Measurements from ENCODE around the gene TMC1. TPM values are rescaled to one million over a fixed set of nuclear protein-coding genes. Genes with fewer than 3 reads are reported as not detected.

The TMC1 gene
- total and polyA plus RNA-seq, 9 donors = 0.12 to 1.4 (median 0.48) TPM

- no peaks in the 10 kb centered on the region for H3K27me3 ChIP-seq
- H3K4me1 ChIP-seq (ENCODE audit: insufficient read depth) = peaks cover 2% of the 10 kb centered on the region
- no peak for DNase-seq
- intact Hi-C loops (cut with DNase I) = loop anchor here in 1 of 4 donors (5.0 kb wide), 1 partner anchor 1019 kb away; no protein-coding TSS in a partner anchor
- WGBS, 3 donors = 37 to 55% (median 46%) methylated on average over 2 of the region's 2 CpGs
- H3K4me3 ChIP-seq = no peak overlapping the region
- TF ChIP-seq EP300 (IDR thresholded peaks at IDR 0.05) (no peak), POLR2A (IDR thresholded peaks at IDR 0.05) (no peak)
- TF ChIP-seq, protein P1, sequence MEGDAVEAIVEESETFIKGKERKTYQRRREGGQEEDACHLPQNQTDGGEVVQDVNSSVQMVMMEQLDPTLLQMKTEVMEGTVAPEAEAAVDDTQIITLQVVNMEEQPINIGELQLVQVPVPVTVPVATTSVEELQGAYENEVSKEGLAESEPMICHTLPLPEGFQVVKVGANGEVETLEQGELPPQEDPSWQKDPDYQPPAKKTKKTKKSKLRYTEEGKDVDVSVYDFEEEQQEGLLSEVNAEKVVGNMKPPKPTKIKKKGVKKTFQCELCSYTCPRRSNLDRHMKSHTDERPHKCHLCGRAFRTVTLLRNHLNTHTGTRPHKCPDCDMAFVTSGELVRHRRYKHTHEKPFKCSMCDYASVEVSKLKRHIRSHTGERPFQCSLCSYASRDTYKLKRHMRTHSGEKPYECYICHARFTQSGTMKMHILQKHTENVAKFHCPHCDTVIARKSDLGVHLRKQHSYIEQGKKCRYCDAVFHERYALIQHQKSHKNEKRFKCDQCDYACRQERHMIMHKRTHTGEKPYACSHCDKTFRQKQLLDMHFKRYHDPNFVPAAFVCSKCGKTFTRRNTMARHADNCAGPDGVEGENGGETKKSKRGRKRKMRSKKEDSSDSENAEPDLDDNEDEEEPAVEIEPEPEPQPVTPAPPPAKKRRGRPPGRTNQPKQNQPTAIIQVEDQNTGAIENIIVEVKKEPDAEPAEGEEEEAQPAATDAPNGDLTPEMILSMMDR (IDR thresholded peaks at IDR 0.05) = no peak
- no peak overlapping the region for H3K27ac ChIP-seq
- H3K9me3 ChIP-seq = no peaks in the 10 kb centered on the region
- H3K36me3 ChIP-seq = no peaks in the 10 kb centered on the region
Observed at GRCh38 chr9:72601615-72602014, 80.2 kb downstream of the TMC1 start.

- intact Hi-C loops (cut with DNase I) = no loop called here
- Histone ChIP-seq H3K9me3 (peaks cover 0 to 3% of the 10 kb centered on the region in 2 donors), H3K4me1 (ENCODE audit: insufficient read depth) (no peaks in the 10 kb centered on the region), H3K27me3 (no peaks in the 10 kb centered on the region), H3K36me3 (no peaks in the 10 kb centered on the region), H3K4me3 (no peak overlapping the region), H3K27ac (no peak overlapping the region)
- TF ChIP-seq, protein P1 (IDR thresholded peaks at IDR 0.05) = no peak
- TF ChIP-seq EP300 (IDR thresholded peaks at IDR 0.05) = no peak
- no peak for DNase-seq
- WGBS, 3 donors = 88 to 95% (median 92%) methylated on average over 1 of the region's 1 CpG
Observed at GRCh38 chr9:72612449-72612848, 91.0 kb downstream of the TMC1 start.

DNA sequence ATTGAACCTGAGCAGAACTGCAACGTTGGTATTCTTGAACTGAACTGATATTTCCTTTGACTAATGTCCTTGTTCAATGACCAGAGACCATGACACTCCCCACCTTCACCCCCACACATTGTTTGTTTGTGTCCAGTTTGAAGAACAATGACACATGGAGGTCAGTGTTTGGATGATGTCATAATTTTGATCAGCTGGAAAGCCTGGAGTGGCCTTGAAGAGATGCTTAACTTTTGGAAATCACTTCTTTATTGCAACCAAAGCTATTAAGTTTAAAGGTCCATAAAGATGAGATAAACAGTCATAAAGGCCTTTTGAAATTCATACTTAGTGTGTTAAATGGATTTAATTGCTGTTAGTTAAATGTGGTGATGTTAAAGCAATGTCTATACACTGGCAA is 92.7 kb downstream of the TMC1 start:
- no peak overlapping the region for H3K27ac ChIP-seq
- no peaks in the 10 kb centered on the region for H3K4me1 ChIP-seq (ENCODE audit: insufficient read depth)
- WGBS, 3 donors = 15 to 42% (median 30%) methylated on average over 1 of the region's 1 CpG
- H3K4me3 ChIP-seq = no peak overlapping the region
- no peak for TF ChIP-seq EP300 (IDR thresholded peaks at IDR 0.05)
- no peaks in the 10 kb centered on the region for H3K36me3 ChIP-seq
- intact Hi-C loops (cut with DNase I) = no loop called here
- no peaks in the 10 kb centered on the region for H3K27me3 ChIP-seq
- peaks cover 0 to 3% of the 10 kb centered on the region in 2 donors for H3K9me3 ChIP-seq
- DNase-seq = no peak

GRCh38 chr9:72615931-72616330 is 94.5 kb downstream of the TMC1 start:
- Histone ChIP-seq H3K4me3 (no peak overlapping the region), H3K36me3 (no peaks in the 10 kb centered on the region), H3K27ac (no peak overlapping the region), H3K9me3 (no peaks in the 10 kb centered on the region), H3K27me3 (no peaks in the 10 kb centered on the region), H3K4me1 (ENCODE audit: insufficient read depth) (no peaks in the 10 kb centered on the region)
- TF ChIP-seq, protein P1 (IDR thresholded peaks at IDR 0.05) = no peak
- TF ChIP-seq POLR2A (IDR thresholded peaks at IDR 0.05) = no peak
- TF ChIP-seq EP300 (IDR thresholded peaks at IDR 0.05) = no peak
- intact Hi-C loops (cut with DNase I) = no loop called here
- no peak for DNase-seq
- WGBS, 3 donors = 90 to 94% (median 92%) methylated on average over 6 of the region's 6 CpGs

GRCh38 chr9:72618811-72619210 is 97.4 kb downstream of the TMC1 start:
- DNase-seq = no peak
- no peaks in the 10 kb centered on the region for H3K27me3 ChIP-seq
- no peak for TF ChIP-seq EP300 (IDR thresholded peaks at IDR 0.05)
- TF ChIP-seq, protein P1 (IDR thresholded peaks at IDR 0.05) = no peak
- no peak for TF ChIP-seq POLR2A (IDR thresholded peaks at IDR 0.05)
- intact Hi-C loops (cut with DNase I) = no loop called here
- H3K9me3 ChIP-seq = no peaks in the 10 kb centered on the region
- no peak overlapping the region for H3K27ac ChIP-seq
- WGBS, 3 donors = 41 to 66% (median 66%) methylated on average over 2 of the region's 2 CpGs
- H3K4me1 ChIP-seq (ENCODE audit: insufficient read depth) = no peaks in the 10 kb centered on the region
- H3K36me3 ChIP-seq = no peaks in the 10 kb centered on the region
- no peak overlapping the region for H3K4me3 ChIP-seq

All from ovary (tissue), 9 donors.